NB4 (cell line): ENCODE results near the gene CHRDL1.

Experiments used
- TF ChIP-seq, protein P1 (sequence below): IDR thresholded peaks from one replicate; pipeline ENCODE4 v1.5.1; 2012; ENCODE audit warnings: low read depth, low read length
- TF ChIP-seq, protein P2 (sequence below): IDR thresholded peaks from 2 replicates; pipeline ENCODE4 v1.6.1; 2011; ENCODE audit warnings: low read depth, low read length

DNA sequence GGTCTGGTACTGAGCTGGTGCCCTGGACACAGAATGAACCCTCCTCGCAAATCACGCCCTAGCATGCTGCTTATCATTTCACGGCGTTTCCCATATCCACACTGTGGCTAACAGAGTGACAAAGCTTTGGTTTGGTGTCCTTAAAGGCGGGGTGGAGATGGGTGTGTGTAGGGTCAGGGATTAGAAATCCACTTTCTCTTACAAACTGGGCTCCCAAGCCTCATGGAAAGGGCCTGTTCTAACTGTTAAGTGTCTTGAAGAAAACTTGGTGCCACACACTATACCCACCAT lies 735 bp upstream of the CHRDL1 start:
- TF ChIP-seq, protein P1, sequence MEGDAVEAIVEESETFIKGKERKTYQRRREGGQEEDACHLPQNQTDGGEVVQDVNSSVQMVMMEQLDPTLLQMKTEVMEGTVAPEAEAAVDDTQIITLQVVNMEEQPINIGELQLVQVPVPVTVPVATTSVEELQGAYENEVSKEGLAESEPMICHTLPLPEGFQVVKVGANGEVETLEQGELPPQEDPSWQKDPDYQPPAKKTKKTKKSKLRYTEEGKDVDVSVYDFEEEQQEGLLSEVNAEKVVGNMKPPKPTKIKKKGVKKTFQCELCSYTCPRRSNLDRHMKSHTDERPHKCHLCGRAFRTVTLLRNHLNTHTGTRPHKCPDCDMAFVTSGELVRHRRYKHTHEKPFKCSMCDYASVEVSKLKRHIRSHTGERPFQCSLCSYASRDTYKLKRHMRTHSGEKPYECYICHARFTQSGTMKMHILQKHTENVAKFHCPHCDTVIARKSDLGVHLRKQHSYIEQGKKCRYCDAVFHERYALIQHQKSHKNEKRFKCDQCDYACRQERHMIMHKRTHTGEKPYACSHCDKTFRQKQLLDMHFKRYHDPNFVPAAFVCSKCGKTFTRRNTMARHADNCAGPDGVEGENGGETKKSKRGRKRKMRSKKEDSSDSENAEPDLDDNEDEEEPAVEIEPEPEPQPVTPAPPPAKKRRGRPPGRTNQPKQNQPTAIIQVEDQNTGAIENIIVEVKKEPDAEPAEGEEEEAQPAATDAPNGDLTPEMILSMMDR, result no peak
- TF ChIP-seq, protein P2, sequence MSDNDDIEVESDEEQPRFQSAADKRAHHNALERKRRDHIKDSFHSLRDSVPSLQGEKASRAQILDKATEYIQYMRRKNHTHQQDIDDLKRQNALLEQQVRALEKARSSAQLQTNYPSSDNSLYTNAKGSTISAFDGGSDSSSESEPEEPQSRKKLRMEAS, result no peak
